A549 (cell line): Measurements from ENCODE around the gene ACACA. TPM values are rescaled to one million over a fixed set of nuclear protein-coding genes. Genes with fewer than 3 reads are reported as not detected.

Experiments used
- ATAC-seq, 2 experiments: fragments of 200-7000 bp in 1 of 2; fragments of >200 bp in 1 of 2; cut with Nextera tagmentation in 1 of 2; cut with Tn5 transposase in 1 of 2; 3 replicates each; pipeline versions ENCODE4 v1.8.0 to v1.9.1; 2018 to 2020; ENCODE audit warnings: mild to moderate bottlenecking in 1 of 2, moderate library complexity in 1 of 2
- CTCF ChIA-PET: fragments of 300-600 bp; sonication (Branson Sonifier 250); formaldehyde crosslinking; extraction: SDS; loops from one replicate; lab custom pipeline; 2021; ENCODE audit warnings: antibody characterized with exemption, inconsistent platforms; lab: Yijun Ruan, JAX
- POLR2A ChIA-PET: fragments of 350-600 bp; formaldehyde crosslinking; extraction: SDS; loops from one replicate; lab custom pipeline; 2021; ENCODE audit warnings: antibody characterized with exemption, inconsistent platforms; lab: Yijun Ruan, JAX
- DNase-seq, 2 experiments: peaks; one replicate each; pipeline versions ENCODE4 v3.0.0 to v3.0.0-alpha.2; 2011 to 2016; ENCODE audit warnings: low read depth in 1 of 2, low spot score in 1 of 2
- FAIRE-seq: peaks from 2 replicates; lab custom pipeline; 2011; peaks lifted over from hg19 to GRCh38; lab: Jason Lieb, UNC
- H3K27ac ChIP-seq, 2 experiments: fragments of >200 bp; sonication (Bioruptor Twin); formaldehyde crosslinking; 3 replicates each; pipeline ENCODE4 v1.5.1; 2016 to 2017
- H3K4me1 ChIP-seq: fragments of >200 bp; sonication (Bioruptor Twin); formaldehyde crosslinking; 3 replicates; pipeline ENCODE4 v1.6.1; 2016
- H3K4me2 ChIP-seq: fragments of >200 bp; sonication (Bioruptor Twin); formaldehyde crosslinking; 3 replicates; pipeline ENCODE4 v1.6.1; 2016
- H3K4me3 ChIP-seq: fragments of >200 bp; sonication (Bioruptor Twin); formaldehyde crosslinking; 3 replicates; pipeline ENCODE4 v1.5.1; 2016
- H3K9me3 ChIP-seq: fragments of >200 bp; sonication (Bioruptor Twin); formaldehyde crosslinking; 3 replicates; pipeline ENCODE4 v1.6.1; 2016
- ATOH8 ChIP-seq: fragments of 250-450 bp; sonication (Bioruptor Pico); IDR thresholded peaks from 2 replicates; pipeline ENCODE4 v1.5.0; 2020; ENCODE audit warnings: low read depth, mild to moderate bottlenecking, moderate library complexity
- BHLHE40 ChIP-seq: IDR thresholded peaks from 2 replicates; pipeline ENCODE4 v1.6.1; 2012; ENCODE audit warnings: low read depth, low read length, inconsistent platforms
- CBX2 ChIP-seq: fragments of 200-600 bp; sonication (generic); IDR thresholded peaks from 2 replicates; pipeline ENCODE4 v1.6.1; 2016; ENCODE audit warnings: low read depth, mild to moderate bottlenecking, borderline replicate concordance
- CBX8 ChIP-seq: fragments of 200-600 bp; sonication (generic); IDR thresholded peaks from 2 replicates; pipeline ENCODE4 v1.6.1; 2016
- CHD2 ChIP-seq: fragments of 150-350 bp; IDR thresholded peaks from 2 replicates; pipeline ENCODE4 v1.6.1; 2014; ENCODE audit warnings: low read length; ENCODE audit not compliant: partially characterized antibody
- E2F6 ChIP-seq: IDR thresholded peaks from 2 replicates; pipeline ENCODE4 v1.6.1; 2012; ENCODE audit warnings: low read depth, borderline replicate concordance
- ELK1 ChIP-seq: fragments of 150-350 bp; IDR thresholded peaks from 2 replicates; pipeline ENCODE4 v1.6.1; 2014; ENCODE audit warnings: low read depth, mild to moderate bottlenecking, low read length
- FOSL2 ChIP-seq, 2 experiments: fragments of 450-650 bp in 1 of 2; fragments of >200 bp in 1 of 2; sonication (Bioruptor Twin) in 1 of 2; formaldehyde crosslinking; IDR thresholded peaks; 2 replicates each; pipeline versions ENCODE4 v1.5.0 to v1.6.1; 2016 to 2020; ENCODE audit warnings: mild to moderate bottlenecking in 1 of 2, moderate library complexity in 1 of 2
- HOXB13 ChIP-seq: fragments of 250-450 bp; sonication (Bioruptor Pico); IDR thresholded peaks from 2 replicates; pipeline ENCODE4 v1.5.0; 2020; ENCODE audit warnings: low read depth, mild to moderate bottlenecking, moderate library complexity
- KDM1A ChIP-seq: fragments of 200-600 bp; sonication (generic); IDR thresholded peaks from 2 replicates; pipeline ENCODE4 v1.6.1; 2016; ENCODE audit warnings: low read depth, mild to moderate bottlenecking
- MAFK ChIP-seq: fragments of 450-650 bp; IDR thresholded peaks from 2 replicates; pipeline ENCODE4 v1.6.1; 2014; ENCODE audit not compliant: partially characterized antibody
- MAX ChIP-seq: IDR thresholded peaks from 2 replicates; pipeline ENCODE4 v1.6.1; 2012
- MAZ ChIP-seq: fragments of 150-350 bp; IDR thresholded peaks from 2 replicates; pipeline ENCODE4 v1.6.1; 2014; ENCODE audit warnings: antibody characterized with exemption, low read depth, low read length, borderline replicate concordance
- RARB ChIP-seq: fragments of 250-450 bp; sonication (Bioruptor Pico); IDR thresholded peaks from 2 replicates; pipeline ENCODE4 v1.8.0; 2021; ENCODE audit warnings: mild to moderate bottlenecking, moderate library complexity
- RCOR1 ChIP-seq: fragments of 150-350 bp; IDR thresholded peaks from 2 replicates; pipeline ENCODE4 v1.6.1; 2014; ENCODE audit warnings: antibody characterized with exemption, low read length, low read depth
- REST ChIP-seq: fragments of 200-600 bp; sonication (generic); IDR thresholded peaks from 2 replicates; pipeline ENCODE4 v1.6.1; 2016; ENCODE audit warnings: antibody characterized with exemption, mild to moderate bottlenecking, moderate library complexity
- RFX5 ChIP-seq: fragments of 450-650 bp; IDR thresholded peaks from 2 replicates; pipeline ENCODE4 v1.7.1; 2014; ENCODE audit warnings: antibody characterized with exemption, mild to moderate bottlenecking, moderate library complexity
- SMC3 ChIP-seq: fragments of >200 bp; sonication (Bioruptor Twin); formaldehyde crosslinking; IDR thresholded peaks from 3 replicates; pipeline ENCODE4 v1.6.1; 2018; ENCODE audit warnings: inconsistent platforms
- SREBF2 ChIP-seq: fragments of 450-650 bp; IDR thresholded peaks from 2 replicates; pipeline ENCODE4 v1.6.1; 2014; ENCODE audit warnings: mild to moderate bottlenecking, moderate library complexity
- TP53 ChIP-seq: fragments of 250-450 bp; sonication (Bioruptor Pico); IDR thresholded peaks from 2 replicates; pipeline ENCODE4 v1.5.0; 2021; ENCODE audit warnings: mild to moderate bottlenecking, moderate library complexity
- USF2 ChIP-seq: fragments of 450-650 bp; IDR thresholded peaks from 2 replicates; pipeline ENCODE4 v1.6.1; 2014; ENCODE audit warnings: antibody characterized with exemption
- ZFP36 ChIP-seq: fragments of 450-650 bp; IDR thresholded peaks from 2 replicates; pipeline ENCODE4 v1.6.1; 2014; ENCODE audit warnings: borderline replicate concordance; ENCODE audit not compliant: partially characterized antibody
- WGBS: methylation state at CpG from one replicate; pipeline ENCODE4 v1.1.6; 2017; ENCODE audit errors: missing lambda C conversion rate; 5-methylcytosine and 5-hydroxymethylcytosine counted together
- polyA plus RNA-seq, 4 experiments: library from polyadenylated mRNA; depleted of rRNA in 3 of 4; stranded (reverse); fragments of >200 nt; fragmentation: RNase III in 1 of 4; extraction: RNeasy Plus Mini Kit Qiagen cat#74134 plus additional on column Dnase treatment in 1 of 4; gene quantifications; 2 replicates in 3 of 4; 3 replicates in 1 of 4; pipeline ENCODE4 v1.2.3, GENCODE V29; 2011 to 2017

Gene ACACA
- polyA plus RNA-seq, 2 of the 4 experiments (the other 2 are of a cell fraction): 51.8 to 112 TPM

- WGBS: 87% methylated on average over 2 of the region's 2 CpGs
- H3K4me3 ChIP-seq: no peak overlapping the region
- ChIA-PET CTCF (interaction anchor here (1.0 to 2.6 kb wide), 5 partner anchors 8 to 602 kb away, joined by 3 to 12 read pairs (median 4); no protein-coding TSS in a partner anchor), POLR2A (no interaction called here)
- no peak overlapping the region for H3K27ac ChIP-seq
- ATAC-seq (no peak), DNase-seq (no peak), FAIRE-seq (no peak)
- no peaks in the 10 kb centered on the region for H3K4me1 ChIP-seq
- H3K9me3 ChIP-seq: no peaks in the 10 kb centered on the region
- H3K4me2 ChIP-seq: no peak overlapping the region
- no peak for TF ChIP-seq ZFP36
- TF ChIP-seq BHLHE40: no peak
- TF ChIP-seq E2F6: no peak
- TF ChIP-seq RCOR1: no peak
- TF ChIP-seq MAFK: no peak
- TF ChIP-seq FOSL2 (IDR thresholded peaks at IDR 0.05): no peak
- TF ChIP-seq FOSL2 (CRISPR knock-in tag; IDR thresholded peaks at IDR 0.05): no peak
- no peak for TF ChIP-seq CBX2
- TF ChIP-seq MAZ: no peak
- TF ChIP-seq RFX5: no peak
- no peak for TF ChIP-seq ATOH8
- no peak for TF ChIP-seq SREBF2
- no peak for TF ChIP-seq TP53 (CRISPR knock-in tag)
- no peak for TF ChIP-seq SMC3
- no peak for TF ChIP-seq RARB (CRISPR knock-in tag)
- no peak for TF ChIP-seq HOXB13 (CRISPR knock-in tag)
- TF ChIP-seq CHD2: no peak
- no peak for TF ChIP-seq MAX
Measured at GRCh38 chr17:37231887-37232286, 174.7 kb downstream of the ACACA start.

- DNase-seq (no peak), ATAC-seq (no peak), FAIRE-seq (no peak)
- H3K9me3 ChIP-seq: no peaks in the 10 kb centered on the region
- ChIA-PET POLR2A (no interaction called here), CTCF (interaction anchor here (1.4 to 2.6 kb wide), 2 partner anchors 9 to 12 kb away, joined by 5 to 12 read pairs; no protein-coding TSS in a partner anchor)
- no peak overlapping the region for H3K4me3 ChIP-seq
- 98% methylated on average over 1 of the region's 1 CpG for WGBS
- no peaks in the 10 kb centered on the region for H3K4me1 ChIP-seq
- TF ChIP-seq ZFP36: no peak
- TF ChIP-seq KDM1A: no peak
- no peak for TF ChIP-seq REST
- no peak for TF ChIP-seq CBX8
- no peak for TF ChIP-seq ELK1
- no peak for TF ChIP-seq USF2
- TF ChIP-seq SREBF2: no peak
- no peak overlapping the region for H3K27ac ChIP-seq
- H3K4me2 ChIP-seq: no peak overlapping the region
Measured at GRCh38 chr17:37230633-37231032, 176.0 kb downstream of the ACACA start.
